HepG2 (cell line): ENCODE data around the gene SLC13A5. TPM values are rescaled to one million over a fixed set of nuclear protein-coding genes. Genes with fewer than 3 reads are reported as not detected.

ENCODE experiments used
- ELF1 ChIP-seq: sonication (generic); formaldehyde crosslinking; IDR thresholded peaks from 2 replicates; pipeline ENCODE4 v1.4.0; 2020; ENCODE audit warnings: missing genetic modification reagents
- HNRNPLL ChIP-seq: fragments of 200-400 bp; formaldehyde crosslinking; IDR thresholded peaks from 2 replicates; pipeline ENCODE4 v1.6.1; 2017; ENCODE audit warnings: mild to moderate bottlenecking, low read depth, low read length; ENCODE audit not compliant: poor library complexity, severe bottlenecking
- KDM6A ChIP-seq: IDR thresholded peaks from 2 replicates; pipeline ENCODE4 v1.6.1; 2016; ENCODE audit warnings: low read depth
- MXI1 ChIP-seq: IDR thresholded peaks from 3 replicates; pipeline ENCODE4 v1.6.1; 2012; ENCODE audit warnings: low read depth, low read length, inconsistent platforms, borderline replicate concordance
- NCOR1 ChIP-seq: fragments of 200-600 bp; sonication (generic); IDR thresholded peaks from 2 replicates; pipeline ENCODE4 v1.7.0; 2017; ENCODE audit warnings: antibody characterized with exemption, low read length, borderline replicate concordance
- NFAT5 ChIP-seq: sonication (generic); formaldehyde crosslinking; IDR thresholded peaks from 2 replicates; pipeline ENCODE4 v1.4.0; 2020; ENCODE audit warnings: missing genetic modification reagents
- NFE2L1 ChIP-seq: sonication (generic); formaldehyde crosslinking; IDR thresholded peaks from 2 replicates; pipeline ENCODE4 v1.4.0; 2020; ENCODE audit warnings: missing genetic modification reagents, mild to moderate bottlenecking, borderline replicate concordance
- POGK ChIP-seq: sonication (generic); formaldehyde crosslinking; conservative IDR thresholded peaks from 2 replicates; pipeline ENCODE4 v1.8.0; 2022; ENCODE audit warnings: mild to moderate bottlenecking, moderate library complexity, missing genetic modification reagents
- RARA ChIP-seq: IDR thresholded peaks from 2 replicates; pipeline ENCODE4 v1.6.1; 2016; ENCODE audit warnings: missing genetic modification reagents, missing compliant biosample characterization
- SP1 ChIP-seq, 2 experiments: fragments of 450-650 bp in 1 of 2; sonication (generic) in 1 of 2; formaldehyde crosslinking in 1 of 2; IDR thresholded peaks; 2 replicates each; pipeline versions ENCODE4 v1.4.0 to v1.6.1; 2016 to 2020; ENCODE audit warnings: missing genetic modification reagents in 1 of 2
- SP4 ChIP-seq: sonication (generic); formaldehyde crosslinking; IDR thresholded peaks from 2 replicates; pipeline ENCODE4 v1.8.1; 2023; ENCODE audit warnings: mild to moderate bottlenecking, missing genetic modification reagents
- TCF7L2 ChIP-seq: IDR thresholded peaks from 2 replicates; pipeline ENCODE4 v1.6.1; 2011; ENCODE audit warnings: mild to moderate bottlenecking, low read depth, low read length, moderate library complexity
- TEAD2 ChIP-seq: sonication (generic); formaldehyde crosslinking; IDR thresholded peaks from 2 replicates; pipeline ENCODE4 v1.9.0; 2021; ENCODE audit warnings: missing genetic modification reagents
- TIGD3 ChIP-seq: sonication (generic); formaldehyde crosslinking; IDR thresholded peaks from 2 replicates; pipeline ENCODE4 v1.5.1; 2020; ENCODE audit warnings: mild to moderate bottlenecking, missing genetic modification reagents, borderline replicate concordance
- ZBTB38 ChIP-seq: sonication (generic); formaldehyde crosslinking; IDR thresholded peaks from 2 replicates; pipeline ENCODE4 v1.5.1; 2020; ENCODE audit warnings: mild to moderate bottlenecking, missing genetic modification reagents
- ZMYM3 ChIP-seq: sonication (generic); formaldehyde crosslinking; IDR thresholded peaks from 2 replicates; pipeline ENCODE4 v1.5.1; 2020; ENCODE audit warnings: mild to moderate bottlenecking, missing genetic modification reagents
- ZNF569 ChIP-seq: sonication (generic); formaldehyde crosslinking; IDR thresholded peaks from 2 replicates; pipeline ENCODE4 v1.5.0; 2020; ENCODE audit warnings: mild to moderate bottlenecking, missing genetic modification reagents, moderate library complexity, borderline replicate concordance
- ZNF660 ChIP-seq: sonication (generic); formaldehyde crosslinking; IDR thresholded peaks from 2 replicates; pipeline ENCODE4 v1.5.1; 2020; ENCODE audit warnings: mild to moderate bottlenecking, low read depth, missing genetic modification reagents, borderline replicate concordance
- ZNF768 ChIP-seq: sonication (generic); formaldehyde crosslinking; IDR thresholded peaks from 2 replicates; pipeline ENCODE4 v1.4.0; 2020; ENCODE audit warnings: missing genetic modification reagents
- ZNF773 ChIP-seq: sonication (generic); formaldehyde crosslinking; IDR thresholded peaks from 2 replicates; pipeline ENCODE4 v1.4.0; 2020; ENCODE audit warnings: missing genetic modification reagents, borderline replicate concordance
- ZNF841 ChIP-seq: sonication (generic); formaldehyde crosslinking; IDR thresholded peaks from 2 replicates; pipeline ENCODE4 v1.8.1; 2023; ENCODE audit warnings: missing genetic modification reagents, borderline replicate concordance
- ZSCAN22 ChIP-seq: sonication (generic); formaldehyde crosslinking; IDR thresholded peaks from 2 replicates; pipeline ENCODE4 v1.4.0; 2020; ENCODE audit warnings: mild to moderate bottlenecking, missing genetic modification reagents
- polyA plus RNA-seq, 8 experiments: library from polyadenylated mRNA; depleted of rRNA in 3 of 8; stranded (reverse) in 7 of 8; unstranded in 1 of 8; fragments of >200 nt; fragmentation: Illumina TruSeq in 4 of 8; extraction: Trizol in 4 of 8; gene quantifications; 2 replicates each; pipeline versions ENCODE4 v1.2.1 to v1.2.3, GENCODE V29; 2011 to 2016; ENCODE audit warnings: low read depth in 4 of 8, missing spikeins in 1 of 8, mixed read lengths in 1 of 8; ENCODE audit not compliant: insufficient read depth in 1 of 8
- total RNA-seq, 5 experiments: library from RNA; depleted of rRNA; stranded (reverse); fragments of >200 nt; fragmentation: Illumina TruSeq; extraction: Trizol; gene quantifications; 2 replicates each; pipeline ENCODE4 v1.2.3, GENCODE V29; 2016; ENCODE audit warnings: low read depth in 1 of 5

SLC13A5 gene
- total and polyA plus RNA-seq, 2 of the 13 experiments (the other 11 are each of a cell fraction or from before 2014, with no cell fraction given), result 42.8 to 310 TPM

GRCh38 chr17:6640536-6641246, 72.5 kb downstream of the SLC13A5 start, which contains the start of the genes KIAA0753 and TXNDC17 (continued):
- peak; percentile 76; the same call in 1 of the 2 replicates for TF ChIP-seq POGK (CRISPR knock-in tag)
- 0 out of 2 replicates have a peak, but pooled peaks have one; percentile 32 for TF ChIP-seq NFAT5 (CRISPR knock-in tag)
- 0 out of 2 replicates have a peak, but pooled peaks have one; percentile 82 for TF ChIP-seq TIGD3 (CRISPR knock-in tag)
- 0 out of 2 replicates have a peak, but pooled peaks have one; percentile 35 for TF ChIP-seq NFE2L1 (CRISPR knock-in tag)
- no peak for TF ChIP-seq ZNF841 (CRISPR knock-in tag)
- TF ChIP-seq HNRNPLL, result peak; percentile 94
- TF ChIP-seq ZBTB38 (CRISPR knock-in tag), result no peak
- TF ChIP-seq SP4 (CRISPR knock-in tag), result peak; percentile 84
- no peak for TF ChIP-seq KDM6A (CRISPR knock-in tag)
- TF ChIP-seq RARA (CRISPR knock-in tag), result peak; percentile 40; the same call in 1 of the 2 replicates
- no peak; the same call in 1 of the 2 replicates for TF ChIP-seq ZNF773 (CRISPR knock-in tag)
- TF ChIP-seq ELF1, result peak; percentile 97
- TF ChIP-seq TEAD2 (CRISPR knock-in tag), result no peak
- TF ChIP-seq MXI1, result peak; percentile 86; the same call in 1 of the 3 replicates
- TF ChIP-seq ZNF660 (CRISPR knock-in tag), result no peak
- TF ChIP-seq NCOR1, result no peak
- no peak for TF ChIP-seq TCF7L2
- TF ChIP-seq SP1 (IDR thresholded peaks at IDR 0.05), result no peak
- TF ChIP-seq SP1 (CRISPR knock-in tag; IDR thresholded peaks at IDR 0.05), result no peak; the same call in 1 of the 2 replicates
- TF ChIP-seq ZNF768 (CRISPR knock-in tag), result peak; percentile 45; the same call in 1 of the 2 replicates
- no peak for TF ChIP-seq ZSCAN22 (CRISPR knock-in tag)
- no peak for TF ChIP-seq ZNF569 (CRISPR knock-in tag)
- no peak for TF ChIP-seq ZMYM3 (CRISPR knock-in tag)
